Glutamatergic neuron (in vitro differentiated cells): ENCODE results near the gene FAM120B. TPM values are rescaled to one million over a fixed set of nuclear protein-coding genes. Genes with fewer than 3 reads are reported as not detected.

Source experiments
- DNase-seq: peaks from one replicate; pipeline ENCODE4 v3.0.0; 2022
- H3K27ac Mint-ChIP-seq: one replicate; pipeline ENCODE4 v1.8.0; 2020; ENCODE audit warnings: mild to moderate bottlenecking, mixed read lengths, inconsistent platforms; ENCODE audit not compliant: unreplicated experiment
- H3K27me3 Mint-ChIP-seq: one replicate; pipeline ENCODE4 v1.8.0; 2020; ENCODE audit warnings: mild to moderate bottlenecking, moderate library complexity, mixed read lengths, inconsistent platforms; ENCODE audit not compliant: unreplicated experiment
- H3K36me3 Mint-ChIP-seq: one replicate; pipeline ENCODE4 v1.8.0; 2020; ENCODE audit warnings: mild to moderate bottlenecking, mixed read lengths, inconsistent platforms; ENCODE audit not compliant: unreplicated experiment
- H3K4me1 Mint-ChIP-seq: one replicate; pipeline ENCODE4 v1.8.0; 2020; ENCODE audit warnings: mild to moderate bottlenecking, low read depth, mixed read lengths, inconsistent platforms; ENCODE audit not compliant: unreplicated experiment
- H3K4me3 Mint-ChIP-seq: one replicate; pipeline ENCODE4 v1.8.0; 2020; ENCODE audit warnings: mild to moderate bottlenecking, mixed read lengths, inconsistent platforms; ENCODE audit not compliant: unreplicated experiment
- H3K9me3 Mint-ChIP-seq: one replicate; pipeline ENCODE4 v1.8.0; 2020; ENCODE audit warnings: mild to moderate bottlenecking, moderate library complexity, mixed read lengths, inconsistent platforms; ENCODE audit not compliant: unreplicated experiment
- total RNA-seq: library from RNA; stranded (reverse); fragmentation: NEBNext Ultra II Directional; extraction: Animal tissue kit (Norgen Biotek cat#: 25700); gene quantifications from one replicate; pipeline ENCODE4 v1.2.1, GENCODE V29; 2021; ENCODE audit not compliant: unreplicated experiment
- TF ChIP-seq, protein P1 (sequence below): fragments of 200-600 bp; sonication (generic); IDR thresholded peaks from one replicate; pipeline ENCODE4 v1.5.0; 2021; ENCODE audit not compliant: partially characterized antibody, unreplicated experiment

FAM120B gene
- total RNA-seq, 1 donor from 2014 or later = 48.3 TPM

DNA sequence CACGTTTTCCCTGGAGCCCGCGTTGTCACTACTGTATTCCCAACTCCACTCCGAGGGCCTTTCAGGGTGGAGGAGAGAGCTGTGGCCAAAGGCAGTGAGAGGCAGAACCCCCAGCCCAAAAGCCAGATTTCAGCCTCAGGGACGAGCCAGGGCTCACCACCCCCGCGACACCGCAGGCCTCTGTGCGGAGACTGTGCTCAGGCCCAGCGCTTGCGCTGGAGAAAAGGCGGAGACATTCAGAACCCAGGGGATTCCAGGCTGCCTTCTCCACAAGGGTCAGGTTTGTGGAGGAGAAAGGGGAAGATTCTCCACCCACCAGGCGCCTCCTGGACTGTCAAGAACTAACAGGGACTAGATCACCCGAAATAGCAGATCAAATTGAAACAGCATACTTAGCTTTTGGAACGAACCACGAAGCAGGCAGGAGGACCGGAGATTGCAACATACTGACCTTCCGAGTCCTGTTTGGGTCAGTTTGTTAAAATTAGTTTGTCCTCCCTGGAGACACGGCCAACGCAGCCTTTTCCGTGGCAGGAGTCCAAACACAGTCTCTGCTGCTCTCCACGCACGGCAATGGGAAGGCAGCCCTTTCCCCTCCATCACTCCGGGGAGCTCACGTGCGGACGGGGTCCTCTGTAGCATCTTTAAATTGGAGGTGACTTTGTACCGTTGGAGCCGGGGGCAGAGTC, 30.0 kb upstream of the FAM120B start:
- Mint-ChIP-seq H3K4me1 (peaks cover 11% of the 10 kb centered on the region), H3K36me3 (no peaks in the 10 kb centered on the region), H3K27me3 (peaks cover 2% of the 10 kb centered on the region), H3K9me3 (no peaks in the 10 kb centered on the region), H3K27ac (no peak overlapping the region), H3K4me3 (no peak overlapping the region)
- DNase-seq = no peak
- TF ChIP-seq, protein P1, sequence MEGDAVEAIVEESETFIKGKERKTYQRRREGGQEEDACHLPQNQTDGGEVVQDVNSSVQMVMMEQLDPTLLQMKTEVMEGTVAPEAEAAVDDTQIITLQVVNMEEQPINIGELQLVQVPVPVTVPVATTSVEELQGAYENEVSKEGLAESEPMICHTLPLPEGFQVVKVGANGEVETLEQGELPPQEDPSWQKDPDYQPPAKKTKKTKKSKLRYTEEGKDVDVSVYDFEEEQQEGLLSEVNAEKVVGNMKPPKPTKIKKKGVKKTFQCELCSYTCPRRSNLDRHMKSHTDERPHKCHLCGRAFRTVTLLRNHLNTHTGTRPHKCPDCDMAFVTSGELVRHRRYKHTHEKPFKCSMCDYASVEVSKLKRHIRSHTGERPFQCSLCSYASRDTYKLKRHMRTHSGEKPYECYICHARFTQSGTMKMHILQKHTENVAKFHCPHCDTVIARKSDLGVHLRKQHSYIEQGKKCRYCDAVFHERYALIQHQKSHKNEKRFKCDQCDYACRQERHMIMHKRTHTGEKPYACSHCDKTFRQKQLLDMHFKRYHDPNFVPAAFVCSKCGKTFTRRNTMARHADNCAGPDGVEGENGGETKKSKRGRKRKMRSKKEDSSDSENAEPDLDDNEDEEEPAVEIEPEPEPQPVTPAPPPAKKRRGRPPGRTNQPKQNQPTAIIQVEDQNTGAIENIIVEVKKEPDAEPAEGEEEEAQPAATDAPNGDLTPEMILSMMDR = no peak

DNA sequence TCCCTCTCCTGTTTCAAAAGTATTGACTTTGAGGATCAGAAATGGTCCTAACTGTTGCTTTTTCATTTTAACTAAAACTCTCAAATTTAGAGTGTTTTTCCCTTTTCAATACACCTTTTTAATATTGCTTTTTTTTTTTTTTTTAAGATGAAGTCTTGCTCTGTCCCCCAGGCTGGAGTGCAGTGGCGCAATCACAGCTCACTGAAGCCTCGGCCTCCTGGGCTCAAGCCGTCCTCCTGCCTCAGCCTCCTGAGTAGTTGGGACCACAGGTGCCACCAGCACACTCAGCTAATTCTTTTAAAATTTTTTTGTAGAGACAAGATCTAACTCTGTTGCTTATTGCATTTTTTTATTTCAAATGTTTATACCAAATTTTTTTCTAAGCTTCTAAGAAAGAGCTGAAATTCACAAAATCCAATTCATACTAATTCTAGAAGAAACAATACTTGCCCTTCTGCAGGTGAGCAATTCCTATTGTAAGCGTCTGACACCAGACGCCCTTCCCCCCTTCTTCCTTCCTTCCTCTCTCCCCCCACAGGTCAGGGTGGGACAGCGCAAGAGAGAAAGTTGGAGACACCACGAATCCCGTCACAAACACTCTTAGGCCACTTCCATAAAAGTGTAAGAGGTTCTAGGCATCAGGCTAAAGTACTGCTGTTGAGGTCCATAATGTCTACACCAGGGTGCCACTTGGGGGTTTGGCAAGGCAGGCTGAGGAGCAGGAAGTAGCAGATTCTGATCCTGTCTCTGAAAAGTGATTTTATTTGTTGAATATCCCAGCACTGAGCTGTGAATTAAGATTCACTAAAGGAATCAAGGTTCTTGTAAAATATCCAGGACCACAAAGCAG, 28.4 kb upstream of the FAM120B start:
- no peak overlapping the region for H3K27ac Mint-ChIP-seq
- H3K4me3 Mint-ChIP-seq = no peak overlapping the region
- TF ChIP-seq, protein P1 = no peak
- H3K27me3 Mint-ChIP-seq = peaks cover 2% of the 10 kb centered on the region
- no peaks in the 10 kb centered on the region for H3K9me3 Mint-ChIP-seq
- DNase-seq = no peak
- no peaks in the 10 kb centered on the region for H3K36me3 Mint-ChIP-seq
- H3K4me1 Mint-ChIP-seq = peaks cover 11% of the 10 kb centered on the region

- no peak for DNase-seq
- H3K36me3 Mint-ChIP-seq = no peaks in the 10 kb centered on the region
- TF ChIP-seq, protein P1 = no peak
- H3K27ac Mint-ChIP-seq = no peak overlapping the region
- H3K4me1 Mint-ChIP-seq = peaks cover 9% of the 10 kb centered on the region
- H3K4me3 Mint-ChIP-seq = no peak overlapping the region
- H3K27me3 Mint-ChIP-seq = peaks cover 2% of the 10 kb centered on the region
- H3K9me3 Mint-ChIP-seq = no peaks in the 10 kb centered on the region
Observed at GRCh38 chr6:170278743-170279094, 27.8 kb upstream of the FAM120B start.

- no peak overlapping the region for H3K27ac Mint-ChIP-seq
- H3K9me3 Mint-ChIP-seq = peaks cover 2% of the 10 kb centered on the region
- H3K27me3 Mint-ChIP-seq = peaks cover 5% of the 10 kb centered on the region
- H3K4me3 Mint-ChIP-seq = no peak overlapping the region
- H3K36me3 Mint-ChIP-seq = no peaks in the 10 kb centered on the region
- no peak for DNase-seq
- TF ChIP-seq, protein P1 = no peak
- H3K4me1 Mint-ChIP-seq = peaks cover 7% of the 10 kb centered on the region
Observed at GRCh38 chr6:170279426-170279825, 27.1 kb upstream of the FAM120B start.
